HG03175 (cell line): ENCODE data around the gene RHPN2.
"Not testable (repeated sequence)": the region's sequence is repeated elsewhere in the genome, so short reads cannot be mapped to it uniquely, and the experiment has no call there.

ENCODE experiments used
- ATAC-seq: cut with Tn5 transposase; IDR thresholded peaks from one replicate; pipeline ENCODE4 v1.9.1; 2021; ENCODE audit warnings: mild to moderate bottlenecking, moderate library complexity; ENCODE audit not compliant: unreplicated experiment

Gene RHPN2

DNA sequence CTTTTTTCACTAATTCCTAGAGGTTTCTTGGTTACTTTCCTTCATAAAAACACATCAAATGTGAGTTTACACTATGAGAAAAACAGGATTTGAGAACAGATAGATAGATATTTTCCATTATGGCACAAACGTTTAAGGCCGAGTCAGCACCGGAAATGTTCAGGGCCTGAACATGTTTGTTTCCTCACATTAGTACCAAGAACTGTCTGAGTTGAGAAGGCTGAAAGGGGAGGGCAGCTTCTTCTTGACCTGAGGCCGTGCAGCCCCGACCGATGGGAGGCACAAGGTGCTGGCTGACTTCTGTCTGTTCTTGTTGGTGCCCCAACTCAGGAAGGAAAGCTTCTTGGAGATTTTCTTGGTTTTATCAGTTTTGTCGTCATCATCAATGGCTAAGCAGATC, 84.9 kb downstream of the RHPN2 start:
- not testable (repeated sequence) for ATAC-seq

DNA sequence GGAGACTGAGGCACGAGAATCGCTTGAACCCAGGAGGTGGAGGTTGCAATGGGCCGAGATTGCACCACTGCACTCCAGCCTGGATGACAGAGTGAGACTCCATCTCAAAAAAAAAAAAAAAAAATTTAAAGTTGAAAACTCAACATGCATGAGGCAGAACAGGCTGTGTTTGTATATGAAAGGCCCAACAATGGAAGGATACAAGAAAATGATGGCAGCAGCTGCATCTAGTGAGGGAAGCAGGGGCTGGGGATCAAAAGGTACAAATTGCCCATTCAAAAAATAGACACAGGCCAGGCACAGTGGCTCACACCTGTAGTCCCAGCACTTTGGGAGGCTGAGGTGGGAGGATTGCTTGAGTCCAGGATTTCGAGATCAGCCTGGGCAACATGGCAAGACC, 86.9 kb downstream of the RHPN2 start:
- ATAC-seq = not testable (repeated sequence)

DNA sequence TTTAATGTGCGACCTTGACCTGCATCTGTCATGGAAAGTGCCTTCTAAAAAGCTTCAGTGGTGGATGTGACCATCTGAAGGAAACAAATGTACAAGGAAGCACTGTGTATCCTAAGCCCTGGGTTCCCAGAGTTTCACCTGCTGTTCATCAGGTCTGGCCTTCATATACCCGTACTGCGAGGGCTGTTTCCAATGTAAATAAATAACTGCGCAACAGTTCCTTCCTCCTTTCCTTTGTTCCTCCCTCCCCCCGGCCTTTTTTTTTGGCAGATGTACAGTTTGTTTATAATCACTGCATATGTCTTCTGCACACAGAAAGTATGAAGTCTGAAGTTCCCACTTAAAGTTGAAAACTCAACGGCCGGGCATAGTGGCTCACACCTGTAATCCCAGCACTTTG, 87.4 kb downstream of the RHPN2 start:
- no peak for ATAC-seq

DNA sequence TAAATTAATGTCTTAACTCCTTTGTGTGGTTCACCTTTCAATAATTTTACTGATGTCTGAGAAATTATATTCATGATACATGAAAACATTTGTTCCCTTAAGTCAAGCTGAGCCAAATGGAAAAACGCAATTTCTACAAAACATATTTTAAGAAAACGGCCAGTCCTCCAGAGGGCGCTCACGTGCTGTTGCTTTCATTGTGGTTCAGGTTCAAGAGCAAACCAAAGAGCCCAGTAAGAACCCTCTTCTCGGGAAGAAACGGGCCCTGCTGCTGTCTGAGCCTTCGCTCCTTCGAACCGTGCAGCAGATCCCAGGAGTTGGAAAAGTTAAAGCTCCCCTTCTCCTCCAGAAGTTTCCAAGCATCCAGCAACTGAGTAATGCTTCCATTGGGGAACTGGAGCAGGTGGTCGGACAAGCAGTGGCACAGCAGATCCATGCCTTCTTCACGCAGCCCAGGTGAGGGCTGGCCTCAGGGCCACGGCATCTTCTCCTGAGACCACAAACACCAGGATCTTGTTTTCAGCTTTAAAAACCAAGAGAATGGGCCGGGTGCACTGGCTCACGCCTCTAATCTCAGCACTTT, 88.4 kb downstream of the RHPN2 start:
- no peak for ATAC-seq

DNA sequence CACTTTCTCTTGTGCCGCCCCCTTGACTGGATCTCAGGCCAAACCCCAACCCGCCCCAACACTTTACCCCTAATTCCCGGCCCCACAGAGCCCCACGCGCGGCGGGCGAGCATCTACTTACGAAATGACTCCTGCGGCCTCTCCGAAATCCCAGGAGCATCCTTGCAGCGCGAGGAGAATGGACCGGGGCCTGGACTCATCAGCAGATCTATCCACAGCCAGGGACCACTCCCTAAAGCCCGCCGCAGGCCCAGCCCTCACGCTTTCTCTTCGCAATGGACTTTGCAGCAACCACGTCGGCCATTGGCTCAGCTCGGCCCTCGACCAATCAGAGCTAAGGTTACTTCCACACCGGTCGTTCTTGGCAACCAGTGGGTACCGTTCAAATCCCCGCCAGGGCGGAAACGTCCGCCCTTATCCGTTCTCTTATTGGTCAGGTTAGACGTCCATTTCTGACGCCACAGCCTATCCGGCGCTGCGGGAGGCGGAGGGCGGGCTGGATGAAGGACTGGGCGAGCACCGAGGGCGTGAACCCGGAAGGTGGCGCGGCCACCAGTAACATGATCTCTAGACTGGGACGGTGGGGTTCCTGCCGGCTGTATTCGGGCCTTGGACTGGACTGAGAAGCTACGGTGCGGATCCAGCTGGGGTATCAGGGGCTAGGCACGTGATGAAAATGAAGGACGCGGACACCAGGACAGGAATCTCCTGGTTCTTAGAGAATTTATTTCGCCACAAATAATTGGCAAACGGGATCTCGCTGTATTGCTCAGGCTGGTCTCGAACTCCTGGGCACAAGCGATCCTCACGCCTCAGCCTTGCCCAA, 92.8 kb downstream of the RHPN2 start, which contains the start of the genes CEP89 and FAAP24:
CEP89 (minus strand) TSS at position 244 of the 826 bp plus-strand sequence; CDS start at position 160, 84 bp downstream.
FAAP24 (plus strand) TSS at position 528 of the 826 bp plus-strand sequence. CDS start 955 bp downstream, outside the sequence.
- peak; percentile 100 for ATAC-seq

DNA sequence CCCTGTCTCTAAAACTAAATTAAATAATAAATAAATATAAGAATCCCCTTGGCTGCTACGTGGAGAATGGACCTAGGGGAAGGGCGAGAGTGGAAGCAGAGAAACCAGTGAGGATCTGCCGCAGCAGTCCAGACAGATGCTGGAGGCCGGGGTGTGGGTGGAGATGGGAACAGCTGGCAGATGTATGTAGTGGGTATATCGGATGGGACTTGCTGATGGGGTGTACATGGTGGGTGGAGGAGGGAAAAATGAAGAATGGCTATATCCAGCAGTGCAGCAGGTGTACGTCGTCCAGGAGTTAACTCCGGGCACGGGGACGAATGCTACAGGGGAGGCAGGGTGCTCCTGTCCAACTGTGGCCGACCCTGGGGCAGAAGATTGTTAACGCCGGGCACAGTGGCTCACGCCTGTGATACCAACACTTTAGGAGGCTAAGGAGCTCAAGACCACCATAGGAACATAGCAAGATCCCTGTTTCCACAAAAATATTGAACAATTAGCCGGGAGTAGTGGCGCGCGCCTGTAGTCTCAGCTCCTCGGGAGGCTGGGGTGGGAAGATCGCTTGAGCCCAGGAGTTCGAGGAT, 93.6 kb downstream of the RHPN2 start:
- no peak for ATAC-seq

DNA sequence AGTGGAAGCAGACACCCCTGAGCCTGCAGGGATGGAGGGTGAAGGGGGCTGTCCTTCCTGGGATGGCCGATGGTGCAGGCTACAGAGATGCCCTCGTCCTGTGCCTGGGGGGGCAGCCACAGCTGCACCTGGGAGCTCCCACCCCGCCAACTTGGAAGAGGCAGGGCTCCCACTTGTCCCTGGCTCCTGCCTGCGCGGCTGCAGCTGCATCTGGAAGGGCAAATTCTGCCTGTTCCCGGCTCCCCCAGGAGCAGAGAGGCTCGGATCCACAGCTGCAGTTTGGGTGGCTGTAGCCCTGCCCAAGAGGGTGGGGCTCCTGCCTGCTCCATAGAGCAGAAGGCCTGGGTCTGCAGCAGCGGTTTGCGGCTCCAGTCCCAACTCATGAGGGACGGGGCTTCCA, 95.1 kb downstream of the RHPN2 start:
- no peak for ATAC-seq

DNA sequence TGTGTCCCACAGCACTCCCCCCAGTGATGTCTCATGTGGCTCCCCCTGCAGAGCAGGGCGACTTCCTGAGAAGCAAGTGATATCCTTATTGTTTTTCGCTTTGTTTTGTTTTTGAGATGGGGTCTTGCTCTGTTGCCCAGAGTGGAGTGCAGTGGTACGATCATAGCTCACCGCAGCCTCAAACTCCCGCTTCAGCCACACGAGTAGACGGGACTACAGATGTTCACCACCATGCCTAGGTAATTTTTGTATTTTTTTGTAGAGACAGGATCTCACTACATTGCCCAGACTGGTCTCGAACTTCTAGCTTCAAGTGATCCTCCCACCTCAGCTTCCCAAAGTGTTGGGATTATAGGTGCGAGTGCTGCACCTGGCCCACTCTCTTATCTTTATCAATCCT, 97.9 kb downstream of the RHPN2 start:
- no peak for ATAC-seq

DNA sequence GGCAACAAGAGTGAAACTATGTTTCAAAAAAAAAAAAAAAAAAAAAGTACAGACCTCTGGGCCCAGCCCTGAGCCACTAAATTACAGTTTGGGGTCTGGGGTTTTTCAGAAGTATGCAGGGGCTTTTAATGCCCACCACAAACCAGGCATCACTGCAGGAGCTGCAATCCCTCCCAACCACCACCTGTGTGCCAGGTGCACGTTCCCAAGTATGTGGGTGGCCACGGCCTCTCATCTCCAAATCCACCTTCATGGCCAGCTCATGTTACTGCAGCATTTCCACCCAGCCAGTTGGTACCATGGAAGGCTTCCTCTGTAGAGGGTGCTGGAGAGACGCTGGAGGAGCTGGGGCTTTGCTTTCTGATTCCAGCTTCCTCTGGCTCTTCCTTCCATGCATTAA, 119.4 kb downstream of the RHPN2 start:
- ATAC-seq = no peak

DNA sequence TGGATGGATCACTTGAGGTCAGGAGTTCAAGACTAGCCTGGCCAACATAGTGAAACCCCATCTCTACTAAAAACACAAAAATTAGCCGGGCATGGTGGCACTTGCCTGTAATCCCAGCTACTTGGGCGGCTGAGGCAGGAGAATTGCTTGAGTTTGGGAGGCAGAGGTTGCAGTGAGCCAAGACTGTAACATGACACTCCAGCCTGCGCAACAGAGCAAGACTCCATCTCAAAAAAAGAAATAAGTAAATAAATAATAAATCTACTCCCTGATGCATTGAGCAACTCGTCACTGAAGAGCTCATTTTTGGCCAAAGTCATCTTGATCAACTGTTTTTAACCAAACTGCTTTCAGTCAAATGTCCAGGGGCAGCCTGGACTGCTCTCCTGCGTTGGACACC, 123.4 kb downstream of the RHPN2 start:
- ATAC-seq = not testable (repeated sequence)

DNA sequence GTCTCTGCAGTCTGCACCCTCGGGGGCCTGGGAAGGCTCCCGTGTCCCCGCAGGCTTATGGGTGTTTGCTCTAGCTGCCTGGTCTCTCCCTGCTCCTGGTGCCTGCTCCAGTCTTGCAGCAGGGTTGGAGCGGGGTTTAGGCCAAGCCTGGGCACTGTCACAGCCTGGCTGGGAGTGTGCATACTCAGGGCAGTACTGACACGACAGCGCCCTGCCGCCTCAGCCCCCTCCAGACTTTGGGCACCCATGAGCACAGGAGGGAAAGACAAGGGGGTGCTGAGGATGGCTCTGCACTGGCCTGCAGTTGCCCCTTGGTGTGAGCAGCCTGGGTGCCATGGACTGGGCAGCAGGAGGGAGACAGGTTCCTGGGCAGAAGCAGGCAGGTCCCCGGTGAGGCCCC, 128.6 kb downstream of the RHPN2 start:
- no peak for ATAC-seq

DNA sequence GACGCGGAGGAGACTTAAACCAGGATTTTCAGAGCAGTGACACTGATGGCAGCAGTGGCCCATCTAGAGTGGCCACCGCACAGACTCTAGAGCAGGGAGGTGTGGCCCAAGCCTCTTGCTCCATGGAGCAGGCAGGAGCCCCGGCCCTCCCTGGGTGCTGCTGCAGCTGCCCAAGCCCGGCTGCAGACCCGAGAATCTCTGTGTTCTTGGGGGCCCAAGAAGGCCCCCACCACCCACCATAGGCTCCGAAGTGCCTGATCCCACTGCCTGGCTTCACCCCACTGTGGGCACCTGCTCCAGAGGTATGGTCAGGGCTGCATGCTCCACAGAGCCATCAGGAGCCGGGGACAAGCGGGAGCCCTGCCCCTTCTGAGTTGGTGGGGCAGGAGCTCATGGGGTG, 129.1 kb downstream of the RHPN2 start:
- ATAC-seq = no peak

DNA sequence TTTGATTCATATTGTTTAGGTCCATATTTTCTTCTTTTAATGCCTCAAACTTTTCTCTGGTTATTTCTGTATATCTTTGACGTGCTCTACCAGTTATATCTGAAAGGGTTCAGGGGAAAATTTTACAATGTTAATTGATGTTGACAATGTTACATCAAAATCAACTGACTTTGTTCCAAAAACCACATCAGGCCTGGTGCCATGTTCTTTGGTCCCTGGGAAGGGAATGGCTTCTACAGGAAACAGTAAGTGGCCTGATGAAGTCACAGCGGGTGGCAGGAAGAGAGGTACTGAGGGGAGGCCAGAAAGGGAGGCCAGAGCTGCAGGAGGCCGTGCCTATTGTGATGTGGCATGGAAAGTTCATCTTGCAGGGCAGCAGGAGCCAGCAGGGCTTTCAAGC, 131.1 kb downstream of the RHPN2 start:
- no peak for ATAC-seq

DNA sequence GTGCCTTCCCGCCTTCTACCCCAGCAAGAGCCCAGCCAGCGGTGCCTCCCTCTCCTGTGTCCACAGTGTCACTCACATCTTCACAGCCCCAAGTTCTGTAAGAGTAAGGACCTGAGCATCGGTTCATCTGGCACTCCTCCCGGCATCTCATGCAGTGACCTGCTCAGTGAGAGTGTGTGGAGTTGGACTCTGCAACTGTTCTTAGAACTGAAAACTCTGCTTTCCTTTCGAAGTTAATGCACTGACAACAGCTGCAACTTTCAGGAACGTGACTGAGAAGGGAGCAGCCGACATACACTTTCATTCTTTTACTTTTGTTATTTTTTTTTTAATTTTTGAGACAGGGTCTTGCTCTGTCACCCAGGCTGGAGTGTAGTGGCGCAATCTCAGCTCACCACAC, 134.1 kb downstream of the RHPN2 start:
- ATAC-seq = no peak

DNA sequence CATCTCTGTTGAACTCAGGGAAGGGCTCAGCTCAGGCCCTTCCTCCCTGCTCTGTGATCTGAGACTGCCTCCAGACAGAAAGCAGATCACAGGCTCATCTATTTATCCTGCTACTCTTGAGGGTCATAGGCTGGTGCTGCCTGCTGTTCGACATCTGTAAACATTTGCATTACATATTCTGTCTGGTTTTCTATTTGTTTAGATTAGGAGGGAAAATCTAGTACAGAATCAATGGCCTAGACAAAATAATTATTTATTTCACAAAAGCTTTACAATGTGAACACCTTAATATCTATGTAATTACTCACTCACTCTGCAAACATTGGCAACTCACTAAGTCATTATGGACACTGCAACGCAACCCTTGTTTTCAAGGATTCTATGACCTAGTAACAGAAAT, 135.9 kb downstream of the RHPN2 start:
- ATAC-seq = no peak
